ENCODE results near the gene KBTBD8.

DNA sequence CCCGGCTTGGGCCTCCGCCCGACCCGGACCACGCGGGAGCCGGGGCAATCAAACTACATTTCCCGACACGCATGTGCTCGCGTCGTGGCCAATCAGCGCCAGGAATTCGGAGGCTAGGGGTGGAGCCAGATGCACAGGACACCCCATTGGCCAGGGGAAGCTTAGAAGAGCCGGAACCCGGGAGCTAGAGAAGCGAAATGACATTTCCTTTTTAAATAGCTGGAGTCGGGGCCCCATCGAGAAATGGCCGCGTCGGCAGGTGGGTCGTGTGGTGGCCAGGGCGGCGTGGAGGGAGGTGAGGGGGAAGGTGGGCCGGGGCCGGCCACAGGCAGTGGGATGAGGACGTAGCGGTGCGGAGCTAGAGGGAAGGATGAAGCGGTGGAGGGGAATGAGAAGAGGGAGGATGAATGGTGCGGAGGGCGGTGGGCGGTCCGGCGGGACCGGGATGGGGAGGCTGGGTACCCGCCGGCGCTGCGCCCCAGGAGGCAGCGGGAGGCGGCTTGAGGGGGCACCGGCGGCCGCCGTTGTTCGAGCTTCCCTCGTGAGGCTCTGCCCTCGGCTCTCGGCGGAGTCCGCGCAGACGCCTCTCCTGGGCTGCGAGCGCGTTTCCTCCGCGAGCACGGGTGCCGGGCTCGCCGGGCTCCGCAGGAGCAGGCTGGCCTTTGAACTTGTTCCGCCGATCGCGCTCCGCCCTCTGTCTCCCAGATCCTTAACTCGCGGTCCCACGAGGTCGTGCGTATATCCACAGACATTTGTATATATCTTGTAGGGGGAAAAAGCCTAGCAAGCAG, at the start of gene KBTBD8:
- TF ChIP-seq, protein P1, sequence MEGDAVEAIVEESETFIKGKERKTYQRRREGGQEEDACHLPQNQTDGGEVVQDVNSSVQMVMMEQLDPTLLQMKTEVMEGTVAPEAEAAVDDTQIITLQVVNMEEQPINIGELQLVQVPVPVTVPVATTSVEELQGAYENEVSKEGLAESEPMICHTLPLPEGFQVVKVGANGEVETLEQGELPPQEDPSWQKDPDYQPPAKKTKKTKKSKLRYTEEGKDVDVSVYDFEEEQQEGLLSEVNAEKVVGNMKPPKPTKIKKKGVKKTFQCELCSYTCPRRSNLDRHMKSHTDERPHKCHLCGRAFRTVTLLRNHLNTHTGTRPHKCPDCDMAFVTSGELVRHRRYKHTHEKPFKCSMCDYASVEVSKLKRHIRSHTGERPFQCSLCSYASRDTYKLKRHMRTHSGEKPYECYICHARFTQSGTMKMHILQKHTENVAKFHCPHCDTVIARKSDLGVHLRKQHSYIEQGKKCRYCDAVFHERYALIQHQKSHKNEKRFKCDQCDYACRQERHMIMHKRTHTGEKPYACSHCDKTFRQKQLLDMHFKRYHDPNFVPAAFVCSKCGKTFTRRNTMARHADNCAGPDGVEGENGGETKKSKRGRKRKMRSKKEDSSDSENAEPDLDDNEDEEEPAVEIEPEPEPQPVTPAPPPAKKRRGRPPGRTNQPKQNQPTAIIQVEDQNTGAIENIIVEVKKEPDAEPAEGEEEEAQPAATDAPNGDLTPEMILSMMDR (IDR thresholded peaks at IDR 0.05), result peak in 1 of 5 experiments; percentile 10
- TF ChIP-seq EP300 (IDR thresholded peaks at IDR 0.05; ENCODE audit: low read depth) (no peak), POLR2A (IDR thresholded peaks at IDR 0.05) (peak; percentile 71)

Data from transverse colon (tissue), 3 donors.